GM23338 (cell line): ENCODE data around the gene SLC13A5. TPM values are rescaled to one million over a fixed set of nuclear protein-coding genes. Genes with fewer than 3 reads are reported as not detected.

Source experiments
- ATAC-seq: fragments of 200-7000 bp; cut with Tn5 transposase; 3 replicates; pipeline ENCODE4 v1.9.1; 2020
- DNase-seq: peaks from one replicate; pipeline ENCODE4 v3.0.0-alpha.2; 2015; ENCODE audit warnings: low spot score
- H2AFZ ChIP-seq: fragments of 200-600 bp; sonication (generic); 2 replicates; pipeline ENCODE4 v1.8.0; 2016; ENCODE audit warnings: antibody characterized with exemption, mild to moderate bottlenecking, moderate library complexity
- H3F3A ChIP-seq: fragments of 200-600 bp; sonication (generic); replicated peaks from 2 replicates; pipeline ENCODE4 v1.8.0; 2017; ENCODE audit warnings: antibody characterized with exemption, mixed run types, low read depth
- H3K27ac ChIP-seq: fragments of 200-600 bp; sonication (generic); 2 replicates; pipeline ENCODE4 v1.6.1; 2016; ENCODE audit warnings: low read depth
- H3K27me3 ChIP-seq: fragments of 200-600 bp; sonication (generic); 2 replicates; pipeline ENCODE4 v1.8.0; 2016; ENCODE audit warnings: mild to moderate bottlenecking, mixed run types, moderate library complexity; ENCODE audit not compliant: insufficient read depth
- H3K36me3 ChIP-seq: fragments of 200-600 bp; sonication (generic); 2 replicates; pipeline ENCODE4 v1.8.0; 2016; ENCODE audit warnings: mild to moderate bottlenecking; ENCODE audit not compliant: insufficient read depth
- H3K4me1 ChIP-seq: fragments of 200-600 bp; sonication (generic); 2 replicates; pipeline ENCODE4 v1.8.0; 2016; ENCODE audit warnings: mild to moderate bottlenecking, moderate library complexity; ENCODE audit not compliant: insufficient read depth
- H3K4me2 ChIP-seq: fragments of 200-600 bp; sonication (generic); 2 replicates; pipeline ENCODE4 v1.7.1; 2017; ENCODE audit warnings: mixed run types
- H3K4me3 ChIP-seq: fragments of 200-600 bp; sonication (generic); 2 replicates; pipeline ENCODE4 v1.6.1; 2016; ENCODE audit warnings: mixed run types
- H3K79me2 ChIP-seq: fragments of 200-600 bp; sonication (generic); replicated peaks from 2 replicates; pipeline ENCODE4 v1.8.0; 2017; ENCODE audit warnings: mild to moderate bottlenecking; ENCODE audit not compliant: insufficient read depth
- H3K9me2 ChIP-seq: fragments of 200-600 bp; sonication (generic); 2 replicates; pipeline ENCODE4 v1.8.0; 2017; ENCODE audit not compliant: insufficient read depth
- H4K20me1 ChIP-seq: fragments of 200-600 bp; sonication (generic); replicated peaks from 2 replicates; pipeline ENCODE4 v1.8.0; 2017; ENCODE audit warnings: mild to moderate bottlenecking; ENCODE audit not compliant: insufficient read depth
- H3K27ac Mint-ChIP-seq: 2 replicates; pipeline ENCODE4 v1.8.0; 2020; ENCODE audit warnings: inconsistent platforms, mild to moderate bottlenecking, moderate library complexity, mixed read lengths
- H3K27me3 Mint-ChIP-seq: 3 replicates; pipeline ENCODE4 v1.8.0; 2022; ENCODE audit warnings: low read depth, mild to moderate bottlenecking, moderate library complexity, mixed read lengths, inconsistent platforms; ENCODE audit not compliant: insufficient read depth, poor library complexity
- H3K36me3 Mint-ChIP-seq: 3 replicates; pipeline ENCODE4 v1.8.0; 2021; ENCODE audit warnings: low read depth, mild to moderate bottlenecking, inconsistent platforms, moderate library complexity, mixed read lengths
- H3K4me1 Mint-ChIP-seq: 3 replicates; pipeline ENCODE4 v1.8.0; 2020; ENCODE audit warnings: mild to moderate bottlenecking, inconsistent platforms, mixed read lengths
- H3K4me3 Mint-ChIP-seq: 3 replicates; pipeline ENCODE4 v1.8.0; 2021; ENCODE audit warnings: moderate library complexity, mild to moderate bottlenecking, inconsistent platforms, mixed read lengths
- H3K9me3 Mint-ChIP-seq: 3 replicates; pipeline ENCODE4 v1.8.0; 2020; ENCODE audit warnings: moderate library complexity, mild to moderate bottlenecking, inconsistent platforms, mixed read lengths
- CTCF ChIP-seq, 2 experiments: fragments of 200-600 bp in 1 of 2; sonication (generic) in 1 of 2; conservative IDR thresholded peaks; 2 replicates each; pipeline versions ENCODE4 v1.5.1 to v1.6.1; 2016 to 2017; ENCODE audit warnings: antibody characterized with exemption in 2 of 2, low read depth in 2 of 2, mild to moderate bottlenecking in 2 of 2, moderate library complexity in 1 of 2
- EZH2 ChIP-seq: fragments of 200-600 bp; sonication (generic); IDR thresholded peaks from one replicate; pipeline ENCODE4 v1.8.0; 2017; ENCODE audit warnings: antibody characterized with exemption, mild to moderate bottlenecking, low read depth; ENCODE audit not compliant: unreplicated experiment
- EZH2phosphoT487 ChIP-seq: fragments of 200-600 bp; sonication (generic); IDR thresholded peaks from one replicate; pipeline ENCODE4 v1.8.1; 2018; ENCODE audit warnings: antibody characterized with exemption; ENCODE audit not compliant: unreplicated experiment
- NANOG ChIP-seq: IDR thresholded peaks from 2 replicates; pipeline ENCODE4 v1.6.1; 2016; ENCODE audit warnings: antibody characterized with exemption, borderline replicate concordance
- POLR2AphosphoS5 ChIP-seq: IDR thresholded peaks from 2 replicates; pipeline ENCODE4 v1.6.1; 2016; ENCODE audit warnings: antibody characterized with exemption, low read depth
- REST ChIP-seq: IDR thresholded peaks from one replicate; pipeline ENCODE4 v1.6.1; 2018; ENCODE audit warnings: antibody characterized with exemption; ENCODE audit not compliant: unreplicated experiment
- STAT1 ChIP-seq: IDR thresholded peaks from one replicate; pipeline ENCODE4 v1.6.1; 2016; ENCODE audit warnings: antibody characterized with exemption; ENCODE audit not compliant: unreplicated experiment
- ZNF114 ChIP-seq: fragments of 250-450 bp; sonication (Bioruptor Pico); IDR thresholded peaks from 2 replicates; pipeline ENCODE4 v1.5.0; 2020; ENCODE audit warnings: mild to moderate bottlenecking, moderate library complexity
- ZNF331 ChIP-seq: fragments of 250-450 bp; sonication (Bioruptor Pico); IDR thresholded peaks from 2 replicates; pipeline ENCODE4 v1.5.0; 2020; ENCODE audit warnings: low read depth, mild to moderate bottlenecking, moderate library complexity
- ZNF462 ChIP-seq: fragments of 250-450 bp; sonication (Bioruptor Pico); IDR thresholded peaks from 2 replicates; pipeline ENCODE4 v1.5.0; 2020; ENCODE audit warnings: mild to moderate bottlenecking, moderate library complexity
- polyA plus RNA-seq: library from polyadenylated mRNA; unstranded; fragments of >200 nt; fragmentation: Nextera tagmentation; extraction: Ambion mirVana; gene quantifications from 2 replicates; pipeline ENCODE4 v1.2.1, GENCODE V29; 2016
- total RNA-seq: library from RNA; depleted of rRNA; stranded (reverse); fragments of >200 nt; shearing (Covaris generic); gene quantifications from 2 replicates; pipeline ENCODE4 v1.2.3, GENCODE V29; 2014

Gene SLC13A5
- total and polyA plus RNA-seq, 2 experiments from 2014 or later, result 1.2 to 2.3 TPM

- Mint-ChIP-seq H3K4me3 (no peak overlapping the region), H3K36me3 (no peaks in the 10 kb centered on the region), H3K27me3 (peaks cover 18% of the 10 kb centered on the region), H3K4me1 (peaks cover 7% of the 10 kb centered on the region), H3K27ac (no peak overlapping the region), H3K9me3 (no peaks in the 10 kb centered on the region)
- Histone ChIP-seq H3K36me3 (no peaks in the 10 kb centered on the region), H3F3A (no peaks in the 10 kb centered on the region), H3K4me3 (no peak overlapping the region), H3K79me2 (no peaks in the 10 kb centered on the region), H4K20me1 (no peaks in the 10 kb centered on the region), H3K27me3 (no peaks in the 10 kb centered on the region), H3K27ac (no peak overlapping the region), H3K4me2 (no peak overlapping the region), H3K4me1 (no peaks in the 10 kb centered on the region; the same call in 1 of the 2 replicates), H3K9me2 (no peaks in the 10 kb centered on the region), H2AFZ (no peak overlapping the region)
- no peak for DNase-seq
- ATAC-seq, result no peak
- no peak for TF ChIP-seq POLR2AphosphoS5
- no peak for TF ChIP-seq EZH2phosphoT487
- no peak for TF ChIP-seq ZNF462 (CRISPR knock-in tag)
- no peak for TF ChIP-seq ZNF114 (CRISPR knock-in tag)
These were observed 10.5 kb downstream of the SLC13A5 start for GRCh38 chr17:6702567-6703215.

DNA sequence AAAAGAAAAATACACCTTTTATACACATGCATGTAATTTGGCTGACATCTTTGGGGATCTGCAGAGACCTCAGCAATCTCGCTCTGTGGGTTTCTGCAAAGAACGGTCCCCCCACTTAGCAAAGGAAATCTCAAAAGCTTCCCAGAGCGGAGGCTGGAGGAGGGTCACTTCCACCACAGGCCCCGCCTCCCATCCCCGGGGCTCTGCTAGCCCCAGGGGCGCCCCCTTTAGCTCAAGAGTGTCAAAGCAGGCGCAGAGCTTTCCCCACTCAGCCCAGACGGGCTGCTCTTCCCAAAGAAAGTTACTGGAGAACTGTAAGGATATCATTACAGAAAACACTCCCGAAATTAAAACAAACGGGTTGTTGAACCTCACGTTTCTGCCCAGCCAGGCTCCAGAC is 11.4 kb downstream of the SLC13A5 start:
- Mint-ChIP-seq H3K27me3 (peaks cover 11% of the 10 kb centered on the region), H3K27ac (no peak overlapping the region), H3K9me3 (no peaks in the 10 kb centered on the region), H3K4me3 (no peak overlapping the region), H3K36me3 (no peaks in the 10 kb centered on the region), H3K4me1 (peaks cover 7% of the 10 kb centered on the region)
- DNase-seq, result peak; percentile 93
- Histone ChIP-seq H3K4me2 (no peak overlapping the region), H3K27me3 (no peaks in the 10 kb centered on the region), H3K4me1 (no peaks in the 10 kb centered on the region; the same call in 1 of the 2 replicates), H3K4me3 (no peak overlapping the region), H3K27ac (no peak overlapping the region), H3F3A (no peaks in the 10 kb centered on the region), H4K20me1 (no peaks in the 10 kb centered on the region), H2AFZ (peak overlapping the region; percentile 88), H3K79me2 (no peaks in the 10 kb centered on the region), H3K9me2 (no peaks in the 10 kb centered on the region), H3K36me3 (no peaks in the 10 kb centered on the region)
- ATAC-seq, result peak; percentile 99
- no peak for TF ChIP-seq REST
- TF ChIP-seq NANOG, result no peak
- no peak for TF ChIP-seq STAT1
- TF ChIP-seq POLR2AphosphoS5, result no peak
- no peak for TF ChIP-seq EZH2
- no peak for TF ChIP-seq ZNF331 (CRISPR knock-in tag)
- TF ChIP-seq EZH2phosphoT487, result no peak
- TF ChIP-seq CTCF (conservative IDR thresholded peaks at IDR 0.05; ENCODE audit: low read depth in 2 of 2), result peak; percentile 62 to 72
- TF ChIP-seq ZNF114 (CRISPR knock-in tag), result no peak
